ENCODE results near the gene TNFSF10.

TNFSF10 gene

DNA sequence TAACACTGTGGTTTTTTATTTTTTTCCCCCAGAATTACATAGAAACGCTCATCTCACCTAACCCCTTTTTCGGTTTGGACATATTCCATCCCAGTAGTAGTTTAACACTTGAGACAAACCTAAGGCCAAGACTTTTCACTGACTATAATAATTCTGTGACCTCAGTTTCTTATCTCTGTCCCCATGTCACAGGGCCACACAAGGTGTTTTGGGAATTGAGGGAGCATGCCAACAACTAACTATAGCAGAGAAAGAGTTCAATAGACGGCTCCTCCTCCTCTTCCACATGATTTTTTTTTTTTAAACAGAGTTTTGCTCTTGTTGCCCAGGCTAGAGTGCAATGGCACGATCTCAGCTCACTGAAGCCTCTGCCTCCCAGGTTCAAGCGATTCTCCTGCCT, 47.5 kb downstream of the TNFSF10 start:
- H3K4me3 ChIP-seq (ENCODE audit: low read length), result no peak overlapping the region
- TF ChIP-seq, protein P1, sequence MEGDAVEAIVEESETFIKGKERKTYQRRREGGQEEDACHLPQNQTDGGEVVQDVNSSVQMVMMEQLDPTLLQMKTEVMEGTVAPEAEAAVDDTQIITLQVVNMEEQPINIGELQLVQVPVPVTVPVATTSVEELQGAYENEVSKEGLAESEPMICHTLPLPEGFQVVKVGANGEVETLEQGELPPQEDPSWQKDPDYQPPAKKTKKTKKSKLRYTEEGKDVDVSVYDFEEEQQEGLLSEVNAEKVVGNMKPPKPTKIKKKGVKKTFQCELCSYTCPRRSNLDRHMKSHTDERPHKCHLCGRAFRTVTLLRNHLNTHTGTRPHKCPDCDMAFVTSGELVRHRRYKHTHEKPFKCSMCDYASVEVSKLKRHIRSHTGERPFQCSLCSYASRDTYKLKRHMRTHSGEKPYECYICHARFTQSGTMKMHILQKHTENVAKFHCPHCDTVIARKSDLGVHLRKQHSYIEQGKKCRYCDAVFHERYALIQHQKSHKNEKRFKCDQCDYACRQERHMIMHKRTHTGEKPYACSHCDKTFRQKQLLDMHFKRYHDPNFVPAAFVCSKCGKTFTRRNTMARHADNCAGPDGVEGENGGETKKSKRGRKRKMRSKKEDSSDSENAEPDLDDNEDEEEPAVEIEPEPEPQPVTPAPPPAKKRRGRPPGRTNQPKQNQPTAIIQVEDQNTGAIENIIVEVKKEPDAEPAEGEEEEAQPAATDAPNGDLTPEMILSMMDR (IDR thresholded peaks at IDR 0.05; ENCODE audit: insufficient read depth, low read depth, low read length, missing control alignments), result no peak
- DNase-seq (ENCODE audit: low read depth), result no peak

DNA sequence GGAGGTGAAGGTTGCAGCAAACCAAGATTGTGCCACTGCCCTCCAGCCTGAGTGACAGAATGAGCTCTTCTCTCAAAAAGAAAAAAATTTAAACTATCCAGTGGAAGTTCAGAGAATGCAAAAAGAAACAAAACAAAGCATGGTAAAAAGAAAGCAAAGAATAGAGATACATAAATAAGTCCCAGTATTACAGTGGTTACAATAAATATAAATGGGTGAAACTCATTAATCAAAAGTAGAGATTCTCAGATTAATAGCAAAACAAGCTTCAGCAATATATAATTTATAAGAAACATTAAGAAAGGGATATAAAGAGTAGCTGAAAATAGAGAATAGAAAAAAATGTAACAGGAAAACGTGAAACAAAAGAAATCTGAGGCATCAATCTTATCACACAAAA, 51.3 kb downstream of the TNFSF10 start:
- TF ChIP-seq, protein P1 (IDR thresholded peaks at IDR 0.05; ENCODE audit: insufficient read depth, low read depth, low read length, missing control alignments), result no peak
- H3K4me3 ChIP-seq (ENCODE audit: low read length), result no peak overlapping the region

DNA sequence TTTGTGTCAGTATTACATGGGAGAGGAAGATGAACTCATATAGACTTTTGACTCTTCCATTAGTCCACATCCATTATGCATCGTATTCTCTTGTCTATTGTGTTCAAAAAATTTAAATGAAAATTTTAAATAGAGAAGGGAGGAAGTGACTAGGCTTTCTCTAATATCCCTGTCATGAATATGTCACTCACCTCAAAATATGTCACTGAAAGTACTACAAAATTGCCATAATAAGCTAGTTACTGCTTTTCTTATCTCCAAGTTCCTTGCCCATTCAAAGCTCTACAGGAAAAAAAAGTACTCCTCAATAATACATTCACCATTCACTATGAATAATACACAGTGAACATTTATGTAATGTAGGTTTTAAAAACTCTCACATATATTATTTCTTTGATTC, 52.6 kb downstream of the TNFSF10 start:
- H3K4me3 ChIP-seq (ENCODE audit: low read length), result no peak overlapping the region
- TF ChIP-seq, protein P1 (IDR thresholded peaks at IDR 0.05; ENCODE audit: insufficient read depth, low read depth, low read length, missing control alignments), result no peak
- DNase-seq (ENCODE audit: low read depth), result no peak

More for the DNA sequence above, 51.3 kb downstream of the TNFSF10 start:
- no peak for DNase-seq (ENCODE audit: low read depth)

DNA sequence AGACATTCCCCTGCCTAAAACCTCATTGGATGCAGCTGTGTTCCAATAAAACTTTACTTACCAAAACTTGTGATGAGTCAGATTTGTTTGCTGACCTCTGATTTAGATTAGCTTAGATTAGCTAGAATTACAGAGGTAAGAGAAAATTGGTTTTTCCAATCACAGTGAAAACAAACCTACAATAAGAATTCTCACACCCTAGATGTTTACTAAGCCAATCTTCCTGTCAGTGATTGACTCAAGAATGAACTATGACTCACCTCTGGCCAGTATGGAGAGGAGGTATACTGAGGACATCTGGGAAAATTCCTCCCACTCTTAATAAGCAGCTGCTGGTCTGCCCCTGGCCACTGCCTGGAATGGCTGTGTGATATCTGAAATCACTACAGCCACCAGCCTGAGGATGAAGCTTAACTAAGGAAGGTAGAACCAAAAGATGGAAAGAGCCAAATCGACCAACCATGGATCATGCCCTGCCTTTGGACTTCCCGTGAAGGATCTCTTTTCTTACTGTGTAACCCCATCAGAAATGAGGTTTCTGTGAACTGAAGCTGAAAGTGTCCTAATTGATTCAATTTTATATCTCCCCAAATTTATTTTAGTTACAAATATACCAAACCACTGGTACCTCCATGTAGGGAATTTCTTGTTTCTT, 55.9 kb downstream of the TNFSF10 start:
- H3K4me3 ChIP-seq (ENCODE audit: low read length), result no peak overlapping the region
- TF ChIP-seq, protein P1 (IDR thresholded peaks at IDR 0.05; ENCODE audit: insufficient read depth, low read depth, low read length, missing control alignments), result no peak

DNA sequence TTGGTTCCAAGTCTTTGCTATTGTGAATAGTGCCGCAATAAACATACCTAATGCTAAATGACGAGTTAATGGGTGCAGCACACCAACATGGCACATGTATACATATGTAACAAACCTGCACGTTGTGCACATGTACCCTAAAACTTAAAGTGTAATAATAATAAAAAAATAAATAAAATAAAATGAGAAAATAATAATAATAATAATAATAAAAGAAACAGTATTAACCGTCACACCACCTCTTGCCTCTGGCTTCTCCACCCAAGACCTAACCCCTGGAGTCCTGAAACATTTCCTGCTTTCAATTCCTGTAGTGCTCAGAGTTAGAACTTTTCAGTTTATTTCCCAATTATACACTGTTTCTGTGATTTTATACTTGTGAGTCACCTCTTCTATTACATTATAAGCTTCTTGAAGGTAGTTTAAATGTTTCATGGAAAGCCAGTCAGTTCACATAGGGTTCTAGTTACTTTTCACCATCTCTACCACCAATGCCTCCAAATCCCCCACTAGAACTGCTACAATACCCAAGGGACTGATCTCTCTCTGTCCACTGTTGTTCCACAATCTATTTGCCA, 56.6 kb downstream of the TNFSF10 start:
- TF ChIP-seq, protein P1 (IDR thresholded peaks at IDR 0.05; ENCODE audit: insufficient read depth, low read depth, low read length, missing control alignments), result no peak
- DNase-seq (ENCODE audit: low read depth), result no peak
- H3K4me3 ChIP-seq (ENCODE audit: low read length), result no peak overlapping the region

More for the DNA sequence above, 55.9 kb downstream of the TNFSF10 start:
- DNase-seq (ENCODE audit: low read depth), result peak; percentile 76

DNA sequence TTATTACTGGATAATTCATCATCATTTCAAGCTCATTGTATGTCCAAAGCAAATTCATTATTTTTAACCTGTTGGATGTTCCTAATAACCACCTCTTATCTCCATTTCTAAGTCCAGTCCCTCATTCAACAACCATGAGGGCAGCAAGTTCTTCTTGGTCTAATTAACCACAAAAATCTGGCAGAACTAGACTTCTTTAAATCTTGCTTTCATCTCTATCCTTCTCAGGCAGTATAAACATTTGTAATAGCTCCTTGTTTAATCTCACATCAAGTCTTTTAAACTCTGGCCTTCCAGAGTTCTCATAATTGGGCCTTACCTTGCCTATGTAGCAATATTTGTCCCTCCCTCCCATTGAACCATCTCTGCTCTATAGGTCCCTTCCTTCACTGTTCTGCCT, 57.9 kb downstream of the TNFSF10 start:
- no peak overlapping the region for H3K4me3 ChIP-seq (ENCODE audit: low read length)
- TF ChIP-seq, protein P1 (IDR thresholded peaks at IDR 0.05; ENCODE audit: insufficient read depth, low read depth, low read length, missing control alignments), result no peak
- DNase-seq (ENCODE audit: low read depth), result no peak

DNA sequence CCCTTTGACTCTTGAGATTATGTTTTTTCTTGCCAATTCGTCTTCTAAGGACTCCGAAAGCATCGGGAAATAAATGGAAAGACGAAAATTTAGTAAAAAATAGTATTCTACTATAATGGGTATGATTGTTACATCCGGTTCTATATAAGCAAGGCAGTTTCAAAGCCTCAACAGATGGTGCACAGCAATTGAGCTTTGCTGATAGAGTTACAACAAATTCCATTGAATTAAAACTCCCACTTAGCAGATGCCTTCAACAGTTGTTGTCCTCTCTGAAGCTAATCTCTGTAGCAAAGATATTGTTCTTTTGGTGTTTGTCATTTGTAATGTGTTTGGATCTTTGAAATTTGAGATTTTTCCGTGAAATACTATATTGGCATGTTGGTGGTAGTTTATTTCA, 58.9 kb downstream of the TNFSF10 start:
- H3K4me3 ChIP-seq (ENCODE audit: low read length), result no peak overlapping the region
- no peak for DNase-seq (ENCODE audit: low read depth)
- TF ChIP-seq, protein P1 (IDR thresholded peaks at IDR 0.05; ENCODE audit: insufficient read depth, low read depth, low read length, missing control alignments), result no peak
